ENCODE data around the gene TUT4.

DNA sequence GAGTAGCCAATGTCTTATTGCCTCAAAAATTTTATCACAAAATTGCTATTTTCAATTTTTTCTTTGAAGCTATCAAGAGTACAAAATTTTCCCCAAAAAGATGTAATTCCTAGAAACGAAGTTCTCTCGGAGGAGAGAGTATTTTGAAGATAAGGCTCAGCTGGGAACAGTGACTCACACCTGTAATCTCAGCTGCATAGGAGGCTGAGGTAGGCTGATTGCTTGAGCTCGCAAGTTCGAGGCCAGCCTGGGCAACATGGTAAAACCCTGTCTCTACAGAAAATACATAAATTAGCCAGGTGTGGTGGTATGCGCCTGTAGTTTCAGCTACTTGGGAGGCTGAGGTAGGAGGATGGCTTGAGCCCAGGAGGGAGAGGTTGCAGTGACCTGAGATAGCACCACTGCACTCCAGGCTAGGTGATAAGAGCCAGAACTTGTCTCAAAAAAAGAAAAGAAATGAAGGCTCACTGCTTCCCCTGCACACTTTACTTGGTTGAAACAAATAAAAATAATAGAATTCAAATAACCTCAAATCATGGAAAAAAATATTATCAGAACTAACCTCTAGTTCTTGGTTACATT, 22.2 kb downstream of the TUT4 start:
- TF ChIP-seq, protein P1, sequence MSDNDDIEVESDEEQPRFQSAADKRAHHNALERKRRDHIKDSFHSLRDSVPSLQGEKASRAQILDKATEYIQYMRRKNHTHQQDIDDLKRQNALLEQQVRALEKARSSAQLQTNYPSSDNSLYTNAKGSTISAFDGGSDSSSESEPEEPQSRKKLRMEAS (IDR thresholded peaks at IDR 0.05) = no peak
- TF ChIP-seq, protein P2, sequence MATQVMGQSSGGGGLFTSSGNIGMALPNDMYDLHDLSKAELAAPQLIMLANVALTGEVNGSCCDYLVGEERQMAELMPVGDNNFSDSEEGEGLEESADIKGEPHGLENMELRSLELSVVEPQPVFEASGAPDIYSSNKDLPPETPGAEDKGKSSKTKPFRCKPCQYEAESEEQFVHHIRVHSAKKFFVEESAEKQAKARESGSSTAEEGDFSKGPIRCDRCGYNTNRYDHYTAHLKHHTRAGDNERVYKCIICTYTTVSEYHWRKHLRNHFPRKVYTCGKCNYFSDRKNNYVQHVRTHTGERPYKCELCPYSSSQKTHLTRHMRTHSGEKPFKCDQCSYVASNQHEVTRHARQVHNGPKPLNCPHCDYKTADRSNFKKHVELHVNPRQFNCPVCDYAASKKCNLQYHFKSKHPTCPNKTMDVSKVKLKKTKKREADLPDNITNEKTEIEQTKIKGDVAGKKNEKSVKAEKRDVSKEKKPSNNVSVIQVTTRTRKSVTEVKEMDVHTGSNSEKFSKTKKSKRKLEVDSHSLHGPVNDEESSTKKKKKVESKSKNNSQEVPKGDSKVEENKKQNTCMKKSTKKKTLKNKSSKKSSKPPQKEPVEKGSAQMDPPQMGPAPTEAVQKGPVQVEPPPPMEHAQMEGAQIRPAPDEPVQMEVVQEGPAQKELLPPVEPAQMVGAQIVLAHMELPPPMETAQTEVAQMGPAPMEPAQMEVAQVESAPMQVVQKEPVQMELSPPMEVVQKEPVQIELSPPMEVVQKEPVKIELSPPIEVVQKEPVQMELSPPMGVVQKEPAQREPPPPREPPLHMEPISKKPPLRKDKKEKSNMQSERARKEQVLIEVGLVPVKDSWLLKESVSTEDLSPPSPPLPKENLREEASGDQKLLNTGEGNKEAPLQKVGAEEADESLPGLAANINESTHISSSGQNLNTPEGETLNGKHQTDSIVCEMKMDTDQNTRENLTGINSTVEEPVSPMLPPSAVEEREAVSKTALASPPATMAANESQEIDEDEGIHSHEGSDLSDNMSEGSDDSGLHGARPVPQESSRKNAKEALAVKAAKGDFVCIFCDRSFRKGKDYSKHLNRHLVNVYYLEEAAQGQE (IDR thresholded peaks at IDR 0.05; ENCODE audit: low read depth) = no peak
- TF ChIP-seq, protein P3, sequence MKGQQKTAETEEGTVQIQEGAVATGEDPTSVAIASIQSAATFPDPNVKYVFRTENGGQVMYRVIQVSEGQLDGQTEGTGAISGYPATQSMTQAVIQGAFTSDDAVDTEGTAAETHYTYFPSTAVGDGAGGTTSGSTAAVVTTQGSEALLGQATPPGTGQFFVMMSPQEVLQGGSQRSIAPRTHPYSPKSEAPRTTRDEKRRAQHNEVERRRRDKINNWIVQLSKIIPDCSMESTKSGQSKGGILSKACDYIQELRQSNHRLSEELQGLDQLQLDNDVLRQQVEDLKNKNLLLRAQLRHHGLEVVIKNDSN (IDR thresholded peaks at IDR 0.05) = no peak
- TF ChIP-seq TCF12 (IDR thresholded peaks at IDR 0.05; ENCODE audit: low read depth) (no peak), CREB1 (IDR thresholded peaks at IDR 0.05; ENCODE audit: low read depth) (no peak), NFIC (IDR thresholded peaks at IDR 0.05) (no peak), YY1 (IDR thresholded peaks at IDR 0.05; ENCODE audit: low read depth) (no peak), EP300 (IDR thresholded peaks at IDR 0.05; ENCODE audit: borderline replicate concordance) (no peak), RAD21 (IDR thresholded peaks at IDR 0.05; ENCODE audit: low read depth) (no peak), TAF1 (IDR thresholded peaks at IDR 0.05; ENCODE audit: low read depth) (no peak), FOXM1 (IDR thresholded peaks at IDR 0.05; ENCODE audit: borderline replicate concordance, low read depth) (no peak)
